DOHH2 (cell line): ENCODE results near the gene ELF1.
A peak's percentile ranks its signal among the peaks of the same experiment; 100 is the strongest.
"Not testable (repeated sequence)": the region's sequence is repeated elsewhere in the genome, so short reads cannot be mapped to it uniquely, and the experiment has no call there.

Experiments used
- H3F3A ChIP-seq: fragments of 200-600 bp; sonication (generic), shearing (Covaris generic); 2 replicates; pipeline ENCODE4 v1.6.0; 2016; ENCODE audit warnings: antibody characterized with exemption, mild to moderate bottlenecking; ENCODE audit not compliant: control insufficient read depth, insufficient read depth
- H3K27ac ChIP-seq: fragments of 200-600 bp; sonication (generic); 2 replicates; pipeline ENCODE4 v1.5.1; 2014; ENCODE audit warnings: low read depth, mild to moderate bottlenecking, low read length, moderate library complexity
- H3K27me3 ChIP-seq: fragments of 200-600 bp; sonication (generic); 2 replicates; pipeline ENCODE4 v1.6.1; 2014; ENCODE audit warnings: mild to moderate bottlenecking, low read length, mixed read lengths; ENCODE audit not compliant: control insufficient read depth
- H3K36me3 ChIP-seq: fragments of 200-600 bp; sonication (generic); 2 replicates; pipeline ENCODE4 v1.6.1; 2014; ENCODE audit warnings: mild to moderate bottlenecking, low read length, moderate library complexity, mixed read lengths; ENCODE audit not compliant: control insufficient read depth
- H3K4me1 ChIP-seq: fragments of 200-600 bp; sonication (generic); 2 replicates; pipeline ENCODE4 v1.6.1; 2014; ENCODE audit warnings: mild to moderate bottlenecking, low read length, mixed read lengths; ENCODE audit not compliant: control insufficient read depth
- H3K4me2 ChIP-seq: fragments of 200-600 bp; sonication (generic); 2 replicates; pipeline ENCODE4 v1.6.0; 2014; ENCODE audit warnings: mild to moderate bottlenecking, low read length, moderate library complexity
- H3K4me3 ChIP-seq: fragments of 200-600 bp; sonication (generic); 2 replicates; pipeline ENCODE4 v1.5.1; 2014; ENCODE audit warnings: mild to moderate bottlenecking, low read length, mixed read lengths
- H3K79me2 ChIP-seq: fragments of 200-600 bp; sonication (generic); 2 replicates; pipeline ENCODE4 v1.6.1; 2014; ENCODE audit warnings: mild to moderate bottlenecking, low read length, mixed read lengths; ENCODE audit not compliant: control insufficient read depth
- H3K9me2 ChIP-seq: fragments of 200-600 bp; sonication (generic); replicated peaks from 2 replicates; pipeline ENCODE4 v1.6.1; 2014; ENCODE audit warnings: mild to moderate bottlenecking, low read length, mixed read lengths; ENCODE audit not compliant: control insufficient read depth
- H3K9me3 ChIP-seq: fragments of 200-600 bp; sonication (generic); 2 replicates; pipeline ENCODE4 v1.6.1; 2014; ENCODE audit warnings: antibody characterized with exemption, low read length, mixed read lengths; ENCODE audit not compliant: control insufficient read depth, insufficient read depth
- H4K20me1 ChIP-seq: fragments of 200-600 bp; sonication (generic); 2 replicates; pipeline ENCODE4 v1.6.0; 2014; ENCODE audit warnings: low read depth, mild to moderate bottlenecking, antibody characterized with exemption, low read length, moderate library complexity; ENCODE audit not compliant: control insufficient read depth, insufficient read depth
- EZH2phosphoT487 ChIP-seq: fragments of 200-600 bp; sonication (generic); IDR thresholded peaks from 2 replicates; pipeline ENCODE4 v1.6.1; 2017; ENCODE audit warnings: borderline replicate concordance, mild to moderate bottlenecking, antibody characterized with exemption, low read length, moderate library complexity, mixed read lengths
- TF ChIP-seq, protein P1 (sequence below): fragments of 200-600 bp; sonication (generic); IDR thresholded peaks from one replicate; pipeline ENCODE4 v1.5.1; 2014; ENCODE audit warnings: antibody characterized with exemption, mild to moderate bottlenecking, low read depth, low read length; ENCODE audit not compliant: poor library complexity, severe bottlenecking

ELF1 gene

DNA sequence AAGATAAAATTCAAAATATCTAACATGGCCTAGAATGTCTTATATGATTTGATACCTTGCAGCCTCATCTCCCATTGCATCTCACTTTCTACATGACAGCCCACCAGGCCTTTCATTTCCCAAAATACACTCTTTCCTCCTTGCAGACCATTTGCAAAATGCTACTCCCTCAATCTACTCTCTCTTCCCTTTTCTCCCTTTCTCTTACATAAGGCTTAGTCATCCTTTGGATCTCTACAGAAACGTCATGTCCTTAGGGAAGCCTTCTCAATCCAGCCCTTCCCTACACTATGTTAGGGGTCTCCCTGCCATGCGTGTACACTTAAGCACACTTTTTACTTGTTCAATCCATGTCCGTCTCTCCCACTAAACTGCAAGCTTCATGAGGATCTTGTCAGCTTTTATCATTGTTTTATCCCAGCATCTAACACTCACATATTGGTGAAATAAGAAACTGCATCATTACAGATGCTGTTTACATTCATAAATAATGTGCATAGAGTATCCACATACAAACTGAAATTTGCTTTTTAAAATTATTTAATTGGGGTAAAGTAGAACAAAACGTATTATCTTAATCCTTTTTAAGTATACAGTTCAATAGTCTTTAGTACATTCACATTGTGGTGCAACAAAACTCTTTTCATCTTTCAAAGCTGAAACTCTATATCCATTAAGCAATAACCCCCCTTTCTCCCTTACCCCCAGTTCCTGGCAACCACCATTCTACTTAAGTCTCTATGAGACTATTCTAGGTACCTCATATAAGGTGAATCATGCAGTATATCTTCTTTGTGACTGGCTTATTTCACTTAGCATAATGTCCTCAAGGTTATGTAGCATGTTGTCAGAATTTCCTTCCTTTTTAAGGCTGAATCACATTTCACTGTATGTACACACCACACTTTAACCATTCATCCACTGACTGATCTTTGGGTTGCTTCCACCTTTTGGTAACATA is 30.6 kb upstream of the ELF1 start:
- H3K4me3 ChIP-seq, result no peak overlapping the region
- H3K79me2 ChIP-seq, result peaks cover 69% of the 10 kb centered on the region
- no peaks in the 10 kb centered on the region for H4K20me1 ChIP-seq
- H3K27me3 ChIP-seq, result no peaks in the 10 kb centered on the region
- H3K4me1 ChIP-seq, result peaks cover 51% of the 10 kb centered on the region
- no peaks in the 10 kb centered on the region for H3K9me2 ChIP-seq
- H3K27ac ChIP-seq, result no peak overlapping the region
- TF ChIP-seq, protein P1, sequence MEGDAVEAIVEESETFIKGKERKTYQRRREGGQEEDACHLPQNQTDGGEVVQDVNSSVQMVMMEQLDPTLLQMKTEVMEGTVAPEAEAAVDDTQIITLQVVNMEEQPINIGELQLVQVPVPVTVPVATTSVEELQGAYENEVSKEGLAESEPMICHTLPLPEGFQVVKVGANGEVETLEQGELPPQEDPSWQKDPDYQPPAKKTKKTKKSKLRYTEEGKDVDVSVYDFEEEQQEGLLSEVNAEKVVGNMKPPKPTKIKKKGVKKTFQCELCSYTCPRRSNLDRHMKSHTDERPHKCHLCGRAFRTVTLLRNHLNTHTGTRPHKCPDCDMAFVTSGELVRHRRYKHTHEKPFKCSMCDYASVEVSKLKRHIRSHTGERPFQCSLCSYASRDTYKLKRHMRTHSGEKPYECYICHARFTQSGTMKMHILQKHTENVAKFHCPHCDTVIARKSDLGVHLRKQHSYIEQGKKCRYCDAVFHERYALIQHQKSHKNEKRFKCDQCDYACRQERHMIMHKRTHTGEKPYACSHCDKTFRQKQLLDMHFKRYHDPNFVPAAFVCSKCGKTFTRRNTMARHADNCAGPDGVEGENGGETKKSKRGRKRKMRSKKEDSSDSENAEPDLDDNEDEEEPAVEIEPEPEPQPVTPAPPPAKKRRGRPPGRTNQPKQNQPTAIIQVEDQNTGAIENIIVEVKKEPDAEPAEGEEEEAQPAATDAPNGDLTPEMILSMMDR, result no peak
- TF ChIP-seq EZH2phosphoT487, result no peak
- no peaks in the 10 kb centered on the region for H3K9me3 ChIP-seq
- H3K4me2 ChIP-seq, result peak overlapping the region; percentile 37
- H3F3A ChIP-seq, result no peaks in the 10 kb centered on the region
- peaks cover 5% of the 10 kb centered on the region for H3K36me3 ChIP-seq

DNA sequence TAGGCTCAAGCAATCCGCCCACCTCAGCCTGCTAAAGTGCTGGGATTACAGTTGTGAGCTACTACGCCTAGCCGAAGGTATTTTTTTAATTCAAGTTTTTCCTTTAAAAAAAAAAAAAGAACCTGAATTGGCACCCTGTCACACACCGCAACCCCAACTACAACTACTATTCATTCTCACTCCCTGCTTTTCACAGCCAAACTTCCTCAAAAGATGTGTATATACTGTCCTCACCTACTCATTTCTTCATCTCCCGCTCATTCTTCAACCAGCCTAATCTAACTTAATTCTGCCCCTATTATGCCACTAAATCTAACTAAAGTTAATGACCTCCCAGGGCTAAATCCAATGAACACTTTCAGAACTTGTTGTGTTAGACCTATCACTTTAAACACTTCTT is 29.5 kb upstream of the ELF1 start:
- H3K4me2 ChIP-seq, result no peak overlapping the region
- H3K9me3 ChIP-seq, result no peaks in the 10 kb centered on the region
- H3K27ac ChIP-seq, result no peak overlapping the region
- H3K4me3 ChIP-seq, result no peak overlapping the region
- H3K36me3 ChIP-seq, result peaks cover 5% of the 10 kb centered on the region; the same call in 1 of the 2 replicates
- H3K9me2 ChIP-seq, result no peaks in the 10 kb centered on the region
- H3K4me1 ChIP-seq, result peaks cover 40% of the 10 kb centered on the region
- H3F3A ChIP-seq, result no peaks in the 10 kb centered on the region
- H3K27me3 ChIP-seq, result no peaks in the 10 kb centered on the region
- TF ChIP-seq, protein P1, result no peak
- TF ChIP-seq EZH2phosphoT487, result no peak
- no peaks in the 10 kb centered on the region for H4K20me1 ChIP-seq
- H3K79me2 ChIP-seq, result peaks cover 58% of the 10 kb centered on the region

DNA sequence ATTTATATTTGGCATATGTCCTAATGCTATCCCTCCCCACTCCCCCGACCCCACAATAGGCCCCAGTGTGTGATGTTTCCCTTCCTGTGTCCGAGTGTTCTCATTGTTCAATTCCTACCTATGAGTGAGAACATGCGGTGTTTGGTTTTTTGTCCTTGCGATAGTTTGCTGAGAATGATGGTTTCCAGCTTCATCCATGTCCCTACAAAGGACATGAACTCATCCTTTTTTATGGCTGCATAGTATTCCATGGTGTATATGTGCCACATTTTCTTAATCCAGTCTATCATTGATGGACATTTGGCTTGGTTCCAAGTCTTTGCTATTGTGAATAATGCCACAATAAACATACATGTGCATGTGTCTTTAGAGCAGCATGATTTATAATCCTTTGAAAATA is 23.3 kb upstream of the ELF1 start:
- not testable (repeated sequence) for H3K9me3 ChIP-seq, H3F3A ChIP-seq, H3K4me3 ChIP-seq, H3K36me3 ChIP-seq, H3K9me2 ChIP-seq, H3K27ac ChIP-seq, H3K27me3 ChIP-seq, H4K20me1 ChIP-seq, H3K4me2 ChIP-seq, H3K4me1 ChIP-seq
- H3K79me2 ChIP-seq, result peaks cover 33% of the 10 kb centered on the region
